GM12801 (cell line): ENCODE results near the gene LIMCH1.

Source experiments
- TF ChIP-seq, protein P1 (sequence below): IDR thresholded peaks from one replicate; pipeline ENCODE4 v1.5.1; 2011; ENCODE audit warnings: control low read depth; ENCODE audit not compliant: insufficient read length; ENCODE audit errors: extremely low read depth

Gene LIMCH1

DNA sequence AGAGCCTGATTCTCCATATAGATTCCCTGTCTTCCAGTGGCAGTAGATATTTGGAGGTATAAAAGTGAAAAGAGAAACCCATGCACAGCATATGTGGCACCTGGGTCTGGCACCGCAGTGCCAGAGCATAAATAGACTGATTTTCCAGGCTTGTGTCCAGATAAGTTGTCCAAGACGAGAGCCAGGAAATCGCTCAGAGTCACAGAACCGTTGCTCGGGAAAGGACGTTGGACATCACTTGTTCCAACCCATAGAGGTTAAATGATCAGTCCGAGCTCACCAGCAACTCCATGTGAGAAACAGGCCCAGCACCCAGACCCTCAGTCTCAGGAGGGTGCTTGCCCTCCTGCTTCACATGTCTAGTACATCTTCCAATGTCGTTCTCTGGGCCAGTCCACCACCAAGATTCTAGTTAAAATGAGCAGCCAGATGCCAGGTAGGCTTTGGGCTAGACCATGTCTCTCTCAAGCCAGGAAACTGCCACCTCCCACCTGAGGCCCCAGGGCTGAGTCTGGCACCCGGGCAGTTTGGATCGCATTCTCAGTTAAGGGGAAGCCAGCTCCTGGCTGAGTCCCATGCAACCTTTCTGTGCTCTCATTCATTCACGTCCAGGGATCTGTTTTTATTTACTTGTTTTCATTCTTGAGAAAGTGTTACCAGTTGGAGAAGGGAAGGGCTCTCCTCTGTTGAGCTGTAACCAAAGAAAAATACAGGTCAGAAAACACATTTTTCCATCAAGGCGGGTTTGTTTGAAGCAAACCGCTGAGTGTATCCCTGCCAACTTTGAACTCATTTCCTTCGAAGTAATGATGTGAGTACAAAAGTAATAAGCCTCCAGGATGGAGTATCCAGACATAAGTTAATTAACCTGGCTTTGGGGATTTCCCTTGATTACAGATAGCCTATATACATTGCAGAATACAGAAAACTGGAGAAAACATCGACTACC lies 118.9 kb downstream of the LIMCH1 start:
- TF ChIP-seq, protein P1, sequence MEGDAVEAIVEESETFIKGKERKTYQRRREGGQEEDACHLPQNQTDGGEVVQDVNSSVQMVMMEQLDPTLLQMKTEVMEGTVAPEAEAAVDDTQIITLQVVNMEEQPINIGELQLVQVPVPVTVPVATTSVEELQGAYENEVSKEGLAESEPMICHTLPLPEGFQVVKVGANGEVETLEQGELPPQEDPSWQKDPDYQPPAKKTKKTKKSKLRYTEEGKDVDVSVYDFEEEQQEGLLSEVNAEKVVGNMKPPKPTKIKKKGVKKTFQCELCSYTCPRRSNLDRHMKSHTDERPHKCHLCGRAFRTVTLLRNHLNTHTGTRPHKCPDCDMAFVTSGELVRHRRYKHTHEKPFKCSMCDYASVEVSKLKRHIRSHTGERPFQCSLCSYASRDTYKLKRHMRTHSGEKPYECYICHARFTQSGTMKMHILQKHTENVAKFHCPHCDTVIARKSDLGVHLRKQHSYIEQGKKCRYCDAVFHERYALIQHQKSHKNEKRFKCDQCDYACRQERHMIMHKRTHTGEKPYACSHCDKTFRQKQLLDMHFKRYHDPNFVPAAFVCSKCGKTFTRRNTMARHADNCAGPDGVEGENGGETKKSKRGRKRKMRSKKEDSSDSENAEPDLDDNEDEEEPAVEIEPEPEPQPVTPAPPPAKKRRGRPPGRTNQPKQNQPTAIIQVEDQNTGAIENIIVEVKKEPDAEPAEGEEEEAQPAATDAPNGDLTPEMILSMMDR = no peak

DNA sequence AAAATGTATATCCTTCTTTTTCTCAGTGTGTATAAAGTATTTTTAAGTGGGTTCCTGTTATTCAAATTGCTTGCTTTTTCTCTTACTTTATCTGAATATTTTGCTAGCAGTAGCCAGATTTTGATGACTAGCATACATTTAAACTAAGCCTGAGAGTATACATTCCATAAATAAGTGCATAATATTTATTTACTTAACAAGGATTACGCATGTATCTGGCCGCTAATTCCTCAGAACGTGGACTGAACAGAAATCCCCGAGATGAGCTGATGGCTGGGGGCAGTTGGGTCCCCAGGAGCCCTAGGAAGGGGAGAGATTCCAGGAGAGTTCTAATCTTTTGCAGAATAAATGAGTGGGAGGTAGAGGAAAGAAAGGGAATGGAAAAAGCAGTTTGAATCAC lies 119.6 kb downstream of the LIMCH1 start:
- TF ChIP-seq, protein P1 = no peak

DNA sequence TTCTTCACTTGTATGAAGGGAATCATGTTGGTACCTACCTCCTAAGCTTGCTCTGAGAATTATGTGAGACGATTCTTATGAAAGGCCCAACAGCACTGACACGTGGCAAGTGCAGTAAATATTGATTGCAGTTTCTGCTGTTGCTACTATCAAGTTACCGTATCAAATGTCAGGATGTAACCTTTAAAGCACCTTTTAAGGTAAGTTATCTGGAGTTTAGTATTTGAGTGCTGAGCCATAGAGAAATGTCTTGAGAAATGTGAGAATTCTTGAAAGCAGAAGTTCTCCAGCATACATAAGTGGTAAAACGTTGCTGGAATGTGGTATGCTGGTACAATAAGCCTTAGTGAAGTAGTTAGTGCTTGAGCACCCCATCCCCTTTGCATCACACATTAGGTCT lies 120.2 kb downstream of the LIMCH1 start:
- TF ChIP-seq, protein P1 = no peak

DNA sequence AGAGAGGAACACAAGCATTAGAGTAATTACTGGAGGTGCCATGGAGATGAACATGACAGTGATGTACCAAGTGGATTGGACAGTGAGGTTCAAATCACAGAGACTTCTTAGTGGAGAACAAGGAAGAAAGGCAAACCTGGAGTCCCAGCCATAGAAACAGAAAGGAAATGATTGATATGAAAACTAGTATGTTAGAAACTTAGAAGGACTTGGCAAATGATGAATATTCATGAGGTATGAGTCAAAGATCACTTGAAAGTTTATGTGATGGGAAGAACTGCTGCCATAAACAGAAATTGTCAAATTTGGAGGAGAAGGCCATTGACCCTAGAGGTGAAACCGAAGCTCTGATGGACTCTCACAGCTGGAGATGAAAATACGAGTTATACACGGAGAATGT lies 122.4 kb downstream of the LIMCH1 start:
- TF ChIP-seq, protein P1 = no peak

DNA sequence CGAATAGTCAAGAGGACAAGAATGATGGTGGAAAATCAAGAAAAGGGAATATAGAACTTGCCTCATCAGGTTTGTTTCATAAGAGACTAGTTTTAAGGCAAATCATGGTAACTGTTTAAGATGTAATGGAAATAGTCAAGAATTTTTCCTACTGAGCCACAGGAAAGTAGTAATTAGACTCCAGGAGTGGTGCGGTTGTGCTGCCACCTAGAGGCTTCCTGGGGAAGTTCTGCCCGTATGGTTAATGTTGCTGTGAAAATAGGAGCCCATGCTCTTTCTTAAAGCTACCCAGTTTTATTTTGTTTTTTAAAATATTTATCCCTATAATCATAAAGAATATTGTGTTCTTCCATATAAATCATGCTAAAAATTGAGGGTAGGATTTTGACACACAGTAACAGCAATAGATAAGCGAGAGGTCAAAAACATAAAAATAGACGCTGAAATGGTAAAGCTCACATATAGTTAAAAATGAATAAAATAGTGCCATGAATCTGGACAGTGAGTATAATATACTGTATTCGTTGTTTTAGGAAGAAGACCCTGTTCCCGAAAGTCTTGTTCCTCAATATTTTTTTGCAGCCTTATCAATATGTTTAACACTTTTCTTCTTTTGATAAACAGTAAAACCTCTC lies 123.6 kb downstream of the LIMCH1 start:
- TF ChIP-seq, protein P1 = peak; percentile 70

DNA sequence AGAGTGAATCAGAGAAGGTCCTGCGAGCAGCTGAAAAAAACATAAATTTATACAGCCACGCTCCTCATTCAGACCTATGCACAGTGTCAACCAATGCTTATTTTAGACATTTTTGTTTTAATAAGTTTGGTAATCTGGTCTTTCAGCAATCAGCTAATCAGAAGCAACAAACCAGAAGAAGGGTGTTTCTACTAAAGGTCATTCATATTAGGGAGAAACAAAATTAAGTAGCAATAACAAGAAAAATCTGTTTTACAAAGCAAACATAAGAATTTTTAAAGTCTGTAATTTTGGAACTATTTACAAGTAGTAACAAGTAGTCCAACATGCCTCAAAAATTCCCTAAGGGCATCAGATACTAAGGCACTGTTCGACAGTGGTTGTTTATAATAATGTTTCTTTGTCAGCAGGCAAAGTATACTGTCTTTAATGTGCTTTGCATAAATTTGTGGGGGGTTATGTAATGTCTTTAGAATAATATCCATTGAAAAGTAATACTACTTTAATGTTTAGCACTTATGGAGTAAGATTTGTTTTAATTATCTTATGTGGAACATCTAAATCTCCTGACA lies 127.8 kb downstream of the LIMCH1 start:
- TF ChIP-seq, protein P1 = no peak

DNA sequence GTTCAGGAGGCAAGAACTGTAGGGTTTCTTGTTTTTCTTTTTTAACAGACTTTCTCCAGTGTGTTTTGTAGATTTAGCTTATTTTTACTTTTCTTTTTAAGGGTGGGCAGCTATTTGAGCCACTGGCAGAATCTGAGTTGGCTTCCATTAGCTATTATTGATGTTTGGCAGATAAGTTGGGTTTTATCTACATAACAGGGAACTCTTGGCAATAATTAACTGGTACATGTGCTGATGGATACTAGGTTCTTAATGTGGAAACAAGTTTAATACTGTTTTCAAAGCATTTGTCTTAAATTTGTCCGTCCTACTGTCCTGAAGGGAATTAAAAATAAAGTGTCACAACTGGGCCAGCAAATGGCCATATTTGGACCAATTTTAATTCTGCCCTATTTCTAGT lies 130.1 kb downstream of the LIMCH1 start:
- TF ChIP-seq, protein P1 = no peak
